ENCODE results near the gene PIAS3. TPM values are rescaled to one million over a fixed set of nuclear protein-coding genes. Genes with fewer than 3 reads are reported as not detected.

Gene PIAS3
- total and polyA plus RNA-seq, 10 of the 15 experiments (the other 5 are each of a cell fraction or from before 2014, with no cell fraction given), result 0.85 to 14.9 (median 10.6) TPM

GRCh38 chr1:145858901-145859490, at the start of gene PIAS3 (continued):
- TF ChIP-seq RCOR1 (conservative IDR thresholded peaks at IDR 0.05; ENCODE audit: low read depth, low read length) (0 out of 2 replicates have a peak, but pooled peaks have one; percentile 13), HCFC1 (IDR thresholded peaks at IDR 0.05; ENCODE audit: low read length) (peak; percentile 42; the same call in 1 of the 2 replicates), NBN (IDR thresholded peaks at IDR 0.05) (peak; percentile 68; the same call in 1 of the 2 replicates), KDM1A (IDR thresholded peaks at IDR 0.05; ENCODE audit: borderline replicate concordance) (no peak), SREBF2 (IDR thresholded peaks at IDR 0.05; ENCODE audit: low read length) (no peak), MLLT1 (IDR thresholded peaks at IDR 0.05) (0 out of 2 replicates have a peak, but pooled peaks have one; percentile 54), YY1 (IDR thresholded peaks at IDR 0.05; ENCODE audit: low read depth, low read length) (peak; percentile 98), EGR1 (IDR thresholded peaks at IDR 0.05; ENCODE audit: borderline replicate concordance in 1 of 2, low read depth in 2 of 2, low read length in 2 of 2) (0 out of 3 replicates have a peak, but pooled peaks of 1 of the 2 experiments have one; percentile 11), CBFB (IDR thresholded peaks at IDR 0.05; ENCODE audit: low read depth) (peak; percentile 19; the same call in 1 of the 2 replicates), RELB (IDR thresholded peaks at IDR 0.05; ENCODE audit: low read depth) (peak; percentile 59; the same call in 1 of the 2 replicates), TCF12 (IDR thresholded peaks at IDR 0.05; ENCODE audit: low read depth, low read length) (0 out of 2 replicates have a peak, but pooled peaks have one; percentile 8), STAT1 (conservative IDR thresholded peaks at IDR 0.05) (0 out of 2 replicates have a peak, but pooled peaks have one; percentile 43), TARDBP (IDR thresholded peaks at IDR 0.05; ENCODE audit: borderline replicate concordance) (0 out of 2 replicates have a peak, but pooled peaks have one; percentile 24), MEF2B (IDR thresholded peaks at IDR 0.05; ENCODE audit: partially characterized antibody, poor library complexity, severe bottlenecking) (peak; percentile 51), TAF1 (IDR thresholded peaks at IDR 0.05; ENCODE audit: borderline replicate concordance, low read depth, low read length) (peak; percentile 56; the same call in 1 of the 2 replicates), SIN3A (IDR thresholded peaks at IDR 0.05; ENCODE audit: low read depth, low read length) (0 out of 2 replicates have a peak, but pooled peaks have one; percentile 66), TBL1XR1 (IDR thresholded peaks at IDR 0.05; ENCODE audit: low read depth, low read length) (peak; percentile 37; the same call in 1 of the 2 replicates), TCF3 (IDR thresholded peaks at IDR 0.05; ENCODE audit: borderline replicate concordance, insufficient read depth, low read depth, low read length) (0 out of 2 replicates have a peak, but pooled peaks have one; percentile 67), SIX5 (IDR thresholded peaks at IDR 0.05; ENCODE audit: low read depth, low read length, severe bottlenecking) (no peak), JUNB (IDR thresholded peaks at IDR 0.05) (peak; percentile 96), EP300 (IDR thresholded peaks at IDR 0.05; ENCODE audit: borderline replicate concordance in 1 of 2, control insufficient read depth in 1 of 2, low read depth in 2 of 2, low read length in 2 of 2) (0 out of 4 replicates have a peak, but pooled peaks of 1 of the 2 experiments have one; percentile 12), HDGF (IDR thresholded peaks at IDR 0.05) (peak; percentile 90)
